HG03442 (cell line): ENCODE data around the gene ZKSCAN2.

Experiments used
- ATAC-seq: cut with Tn5 transposase; IDR thresholded peaks from one replicate; pipeline ENCODE4 v1.9.1; 2021; ENCODE audit warnings: mild to moderate bottlenecking, moderate library complexity; ENCODE audit not compliant: unreplicated experiment

The ZKSCAN2 gene

DNA sequence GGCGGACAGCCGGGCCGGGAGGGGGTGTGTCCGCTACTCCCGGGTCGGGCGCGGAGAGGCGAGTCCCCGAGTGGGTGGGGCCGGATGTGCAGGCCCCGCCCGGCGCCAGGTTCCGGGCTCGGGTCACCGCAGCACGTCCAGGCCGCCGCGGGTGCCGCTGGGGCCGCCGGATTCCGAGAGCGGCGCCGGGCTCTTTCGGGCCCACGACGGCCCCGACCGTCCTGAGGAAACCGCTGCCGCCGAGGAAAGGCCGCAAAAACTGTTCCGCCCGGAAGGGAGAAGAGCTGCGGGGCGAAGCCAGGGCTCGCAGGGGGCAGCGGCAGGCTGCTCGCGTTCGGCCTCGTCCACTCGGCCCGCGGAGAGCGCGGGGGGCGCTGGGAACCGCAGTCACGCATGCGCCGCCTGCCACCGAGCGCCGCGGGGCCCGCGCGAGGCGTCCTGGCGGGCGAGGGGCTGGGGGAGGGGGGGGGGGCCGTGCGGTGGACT is at the start of gene ZKSCAN2:
ZKSCAN2 (minus strand) TSS at position 376 of the 486 bp plus-strand sequence. CDS start 718 bp downstream, outside the sequence.
- ATAC-seq: peak; percentile 86

DNA sequence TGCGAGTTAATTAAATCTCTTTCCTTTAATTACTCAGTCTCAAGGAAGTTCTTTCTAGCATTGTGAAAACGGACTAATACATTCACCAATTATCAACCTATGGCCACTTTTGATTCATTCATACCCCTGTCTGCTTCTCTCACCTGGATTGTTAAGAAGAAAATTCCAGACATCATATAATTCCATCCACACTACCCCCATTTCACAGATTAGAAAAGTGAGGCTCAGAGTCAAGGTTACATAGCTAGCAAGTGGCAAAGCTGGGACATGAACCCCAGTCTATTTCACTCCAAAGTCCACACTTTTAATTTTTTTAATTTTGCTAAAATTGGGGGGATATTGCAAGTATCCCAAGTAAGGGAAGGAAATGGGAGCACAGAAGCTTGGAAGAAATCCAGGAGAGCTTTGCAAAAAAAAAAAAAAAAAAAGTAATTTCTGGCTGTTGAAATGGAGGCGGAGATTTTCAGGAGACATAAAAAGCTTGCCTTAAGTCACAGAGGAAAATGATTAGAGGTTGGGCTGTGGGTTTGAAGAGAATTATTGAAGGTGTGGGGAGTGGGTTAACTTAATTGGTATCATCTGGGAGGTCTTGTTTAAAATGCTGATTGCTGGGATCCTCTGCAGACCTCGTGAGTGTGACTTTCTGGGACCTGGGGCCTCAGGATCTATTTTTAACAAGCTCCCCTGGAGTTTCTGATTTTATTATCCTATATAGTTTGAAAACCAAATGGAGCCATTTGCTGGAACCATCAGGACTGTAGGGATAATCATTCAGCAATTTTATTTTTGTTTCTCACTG is 42.3 kb upstream of the ZKSCAN2 start:
- ATAC-seq: no peak

DNA sequence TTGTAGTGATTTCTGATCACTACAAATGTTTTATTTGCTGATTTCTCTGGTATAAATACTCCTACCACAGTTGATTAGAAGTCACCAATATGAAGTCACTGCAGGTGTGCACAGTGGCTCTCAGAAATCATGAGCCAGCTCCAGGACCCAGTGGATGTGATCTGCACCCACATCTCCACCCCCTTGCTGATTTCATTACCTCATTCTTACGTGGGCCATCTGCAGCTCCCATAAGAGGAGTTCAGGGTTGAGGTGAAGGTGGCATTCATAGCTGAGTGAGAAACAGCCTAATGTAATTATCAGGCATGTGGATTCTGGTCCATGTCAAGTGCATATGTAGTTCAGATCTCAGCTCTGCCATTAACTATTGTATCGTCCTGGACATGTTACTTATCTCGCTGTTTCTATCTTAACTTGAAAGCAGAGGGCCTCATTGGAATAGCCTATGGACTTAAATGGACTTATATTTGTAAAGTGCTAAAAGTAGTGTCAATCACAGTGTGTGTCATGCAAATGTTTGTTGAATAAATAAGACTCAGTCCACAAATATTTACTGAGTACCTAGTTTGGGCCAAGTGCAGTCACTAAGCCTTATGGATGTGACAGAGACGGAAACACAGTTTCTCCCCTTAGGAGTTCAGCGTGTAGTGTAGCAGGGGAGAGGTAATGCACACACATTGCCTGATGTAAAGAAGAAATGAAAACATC is 40.7 kb upstream of the ZKSCAN2 start:
- no peak for ATAC-seq

DNA sequence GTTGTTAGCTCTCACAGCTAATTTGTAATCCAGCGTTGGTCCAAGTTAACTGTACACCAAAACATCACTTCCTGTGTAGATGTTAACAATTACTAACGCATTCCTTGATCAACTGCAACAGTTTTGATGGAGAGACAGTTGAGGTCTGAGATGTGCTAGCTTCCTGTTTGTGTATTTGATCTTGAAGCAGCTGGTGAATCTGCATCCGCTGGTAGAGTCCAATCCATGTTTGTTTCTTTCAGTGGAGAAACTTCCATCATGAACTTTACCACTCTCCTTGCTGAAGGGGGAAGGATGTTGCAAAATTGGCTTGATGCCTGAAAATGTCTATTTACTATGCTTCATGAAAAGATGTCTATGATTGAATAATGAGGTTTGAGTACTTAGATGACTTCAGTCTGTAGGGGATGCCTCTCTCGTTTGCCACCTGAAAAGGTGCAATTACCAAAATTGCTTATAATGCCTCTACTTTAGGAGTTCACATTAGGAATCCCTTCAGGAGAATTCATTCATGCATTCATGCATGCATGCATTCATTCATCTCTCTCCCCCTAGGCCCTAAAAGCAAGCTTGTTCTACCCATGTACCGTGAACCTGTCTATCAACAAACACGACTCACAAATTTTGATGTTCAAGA is 39.6 kb upstream of the ZKSCAN2 start:
- no peak for ATAC-seq

DNA sequence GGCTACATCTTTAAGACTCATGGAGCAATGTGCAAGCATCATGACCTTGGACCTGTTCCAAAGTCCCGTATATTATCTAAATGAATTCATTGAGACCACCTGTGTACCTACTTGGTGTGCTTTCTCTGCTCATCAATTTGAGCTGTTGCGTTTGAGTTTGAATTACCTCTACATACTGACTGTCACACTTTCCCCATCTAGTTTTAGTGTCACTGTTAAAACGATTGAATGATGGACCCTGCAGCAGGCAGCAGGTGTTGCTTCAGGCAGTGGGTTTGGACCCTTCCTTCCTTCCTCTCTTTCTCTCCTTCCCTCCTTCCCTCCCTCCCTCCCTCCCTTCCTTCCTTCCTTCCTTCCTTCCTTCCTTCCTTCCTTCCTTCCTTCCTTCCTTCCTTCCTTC is 33.9 kb upstream of the ZKSCAN2 start:
- no peak for ATAC-seq

DNA sequence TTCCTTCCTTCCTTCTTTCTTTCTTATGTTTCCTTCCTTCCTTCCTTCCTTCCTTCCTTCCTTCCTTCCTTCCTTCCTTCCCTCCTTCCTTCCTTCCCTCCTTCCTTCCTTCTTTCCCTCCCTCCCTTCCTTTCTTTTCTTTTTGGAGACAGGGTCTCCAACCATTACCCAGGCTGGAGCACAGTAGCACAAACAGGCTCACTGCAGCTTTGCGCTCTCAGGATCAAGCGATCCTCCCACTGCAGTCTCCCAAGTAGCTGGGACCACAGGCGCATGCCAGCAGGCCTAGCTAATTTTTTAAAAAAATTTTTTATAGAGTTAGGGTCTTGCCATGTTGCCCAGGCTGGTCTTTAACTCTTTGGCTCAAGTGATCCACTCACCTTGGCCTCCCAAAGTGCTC is 31.8 kb upstream of the ZKSCAN2 start:
- no peak for ATAC-seq

DNA sequence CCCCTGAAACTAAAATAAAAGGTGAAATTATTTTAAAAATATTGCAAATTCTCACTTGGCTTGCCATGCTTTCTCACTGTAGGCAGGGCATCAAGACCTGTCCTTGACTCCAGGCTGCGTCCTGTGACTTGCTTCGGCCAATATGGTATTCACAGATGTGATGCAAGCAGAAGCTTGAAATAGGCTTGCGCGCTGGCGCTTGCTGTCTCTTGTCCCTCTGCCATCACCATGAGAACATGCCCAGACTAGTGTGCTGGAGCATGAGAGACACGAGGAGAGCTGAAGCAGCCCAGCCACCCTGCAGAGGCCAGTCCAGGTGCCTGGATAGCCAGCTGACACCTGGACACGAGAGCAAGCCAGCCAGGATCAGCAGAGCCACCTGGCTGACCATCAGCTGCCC is 21.8 kb upstream of the ZKSCAN2 start:
- no peak for ATAC-seq

DNA sequence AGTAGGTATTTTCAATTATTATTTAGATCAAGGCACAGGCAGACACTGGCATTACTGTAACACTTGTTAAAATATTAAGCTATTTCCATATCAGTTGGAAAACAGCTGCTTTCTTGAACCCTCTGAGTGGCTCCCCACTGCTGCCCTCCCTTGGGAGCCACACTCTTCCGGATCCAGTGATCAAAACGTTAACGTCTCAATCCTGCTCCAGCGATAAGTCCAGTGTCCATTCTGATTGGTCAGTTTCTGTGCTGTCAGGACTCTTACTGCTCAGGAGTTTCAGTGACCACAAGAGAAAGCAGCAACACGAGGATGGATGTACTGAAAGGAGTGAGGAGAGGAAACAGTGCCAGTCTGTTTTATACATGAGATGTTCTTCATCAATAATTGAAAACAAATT is 13.8 kb upstream of the ZKSCAN2 start:
- ATAC-seq: no peak

DNA sequence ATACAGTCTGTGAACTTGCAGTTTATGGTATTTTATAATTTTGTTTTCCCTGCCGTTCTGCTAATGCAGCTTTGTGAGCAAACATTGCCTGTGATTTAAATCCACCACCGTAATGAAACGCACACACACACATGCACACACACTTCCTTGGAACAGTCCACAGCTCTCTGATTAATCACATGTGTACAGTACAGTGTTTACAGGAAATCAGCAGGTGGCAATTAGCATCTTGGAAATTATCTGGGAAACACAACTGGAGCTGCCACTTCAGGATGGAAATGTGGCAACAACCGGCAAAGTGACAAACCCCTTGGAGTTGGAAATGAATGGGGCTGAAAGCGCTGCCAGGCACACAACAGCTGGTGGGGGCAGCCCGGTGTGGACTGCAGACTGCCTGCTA is 12.9 kb upstream of the ZKSCAN2 start:
- no peak for ATAC-seq

DNA sequence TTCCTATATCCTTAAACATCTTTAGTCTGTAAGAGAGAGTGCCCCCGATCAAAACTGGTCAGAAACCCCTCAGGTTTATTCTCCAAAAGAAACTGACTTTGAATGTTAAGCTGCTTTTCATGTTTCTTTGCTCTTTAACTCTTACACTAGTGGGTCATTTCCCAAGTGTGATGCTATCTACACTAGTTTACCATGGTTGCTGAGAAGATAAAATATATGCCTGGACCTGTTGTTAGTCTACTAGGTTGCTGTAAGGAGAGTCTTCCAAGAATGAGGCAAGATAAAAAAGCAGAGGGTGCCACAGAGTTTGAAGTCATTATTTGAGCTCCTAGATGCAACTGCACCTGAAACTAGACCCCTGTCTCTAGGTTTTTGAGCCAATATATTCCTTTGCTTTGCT is 12.2 kb upstream of the ZKSCAN2 start:
- ATAC-seq: no peak

DNA sequence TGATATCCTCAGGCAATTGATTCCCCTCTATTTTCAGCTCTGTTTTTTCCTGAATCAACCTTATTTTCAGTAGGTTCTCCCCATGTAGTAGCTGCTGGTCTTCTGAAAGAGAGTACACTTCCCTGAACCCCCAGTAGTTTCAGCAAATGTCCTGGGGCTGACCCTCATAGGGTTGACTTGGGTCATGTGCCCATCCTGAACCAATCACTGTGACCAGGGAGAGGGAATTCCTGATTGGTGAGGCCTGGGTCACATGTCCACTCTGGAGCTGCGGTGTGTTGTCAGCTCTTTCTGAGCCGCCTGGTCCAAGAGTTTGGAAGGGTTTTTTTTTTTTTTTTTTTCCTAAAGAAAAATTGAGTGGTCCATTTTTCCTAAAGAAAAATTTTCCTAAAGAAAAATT is 8.3 kb upstream of the ZKSCAN2 start:
- no peak for ATAC-seq

DNA sequence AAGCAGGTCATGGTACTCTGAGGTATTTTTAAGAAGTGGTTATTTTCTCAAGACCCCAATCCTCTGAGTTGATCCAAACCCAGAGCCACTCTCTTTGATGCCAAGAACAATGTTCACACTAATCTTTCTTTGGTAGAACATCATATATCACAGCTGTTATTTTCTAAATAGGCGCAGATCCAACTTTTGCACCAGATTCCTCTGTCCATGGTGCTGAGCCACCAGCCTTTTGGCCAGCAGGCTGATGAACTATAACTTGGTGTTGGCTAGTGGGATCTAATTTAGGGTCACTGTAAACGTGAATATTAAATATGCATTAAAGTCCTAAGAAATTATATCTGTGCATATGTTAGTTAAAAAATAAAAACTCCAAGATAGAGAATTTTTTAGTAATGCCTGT is 7.0 kb upstream of the ZKSCAN2 start:
- no peak for ATAC-seq

DNA sequence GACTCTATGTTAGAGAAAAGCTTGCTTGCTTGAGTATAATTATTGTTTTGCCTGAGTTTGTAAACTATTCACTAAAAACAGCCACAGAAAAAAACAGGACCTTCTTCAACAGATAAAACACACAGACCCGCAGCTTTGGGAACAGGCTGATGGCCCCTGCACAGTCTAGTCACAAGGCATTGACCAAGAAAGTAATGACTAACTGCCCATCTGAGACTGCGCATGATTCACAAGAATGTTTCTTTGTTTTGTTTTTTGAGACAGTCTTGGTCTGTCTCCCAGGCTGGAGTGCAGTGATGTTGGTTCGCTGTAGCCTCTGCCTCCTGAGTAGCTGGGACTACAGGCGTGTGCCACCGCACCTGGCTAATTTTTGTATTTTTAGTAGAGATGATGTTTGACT is 2.8 kb upstream of the ZKSCAN2 start:
- no peak for ATAC-seq

DNA sequence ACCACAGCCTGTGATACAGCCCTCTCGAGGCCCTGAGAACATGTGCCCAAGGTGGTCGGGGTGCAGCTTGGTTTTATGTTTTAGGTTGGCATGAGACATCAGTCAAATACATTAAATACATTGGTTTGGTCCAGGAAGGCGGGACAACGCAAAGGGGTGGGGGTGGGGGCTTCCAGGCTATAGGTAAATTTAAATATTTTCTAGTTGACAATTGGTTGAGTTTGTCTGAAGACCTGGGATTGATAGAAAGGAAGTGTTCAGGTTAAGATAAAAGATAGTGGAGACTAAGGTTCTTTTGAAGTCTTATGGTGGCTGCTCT is 1.2 kb upstream of the ZKSCAN2 start:
- no peak for ATAC-seq

DNA sequence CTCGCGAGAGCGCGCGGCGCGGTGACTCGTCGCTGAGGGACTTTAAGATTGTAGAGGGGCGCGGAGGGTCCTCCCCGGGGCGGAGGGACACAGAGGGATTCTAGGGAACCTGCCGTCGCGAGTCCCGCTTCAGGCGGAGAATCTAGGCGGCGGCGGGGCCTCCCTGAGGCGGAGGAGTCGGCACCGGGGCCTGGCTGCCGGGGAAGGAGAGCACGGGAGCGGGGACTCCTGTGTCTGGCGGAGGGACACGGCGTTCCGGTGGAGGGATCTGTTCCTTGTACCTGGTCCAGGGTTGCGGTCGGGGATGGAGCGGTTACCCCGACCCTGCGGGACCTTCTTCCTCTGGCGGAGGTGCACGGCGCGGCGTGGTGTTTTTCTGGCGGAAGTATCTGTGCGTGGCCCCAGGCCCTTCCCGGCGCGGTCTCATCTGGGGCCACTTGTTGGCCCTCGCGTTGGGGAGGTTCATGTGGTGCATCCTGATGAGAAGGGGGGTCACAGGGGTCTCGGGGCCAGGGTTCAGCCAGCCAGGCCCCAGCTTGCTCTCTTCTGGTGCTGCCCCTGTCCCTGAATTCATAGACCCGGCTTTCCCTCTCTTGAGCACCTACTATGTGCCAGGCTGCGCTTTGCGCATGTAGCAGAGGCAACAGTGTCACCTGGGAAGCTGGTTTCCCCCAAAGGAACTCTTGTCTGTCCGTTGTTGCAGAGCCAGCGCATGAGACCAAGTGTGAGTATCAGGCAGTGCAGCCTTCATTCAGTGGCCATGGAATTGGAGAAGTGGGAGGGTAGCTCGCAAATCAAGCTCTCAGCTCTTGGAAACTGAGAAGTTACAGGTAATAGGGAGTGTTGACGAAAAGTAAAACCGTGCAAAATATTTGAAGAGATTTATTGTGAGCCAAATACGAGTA is 563 bp upstream of the ZKSCAN2 start:
- peak; percentile 34 for ATAC-seq

DNA sequence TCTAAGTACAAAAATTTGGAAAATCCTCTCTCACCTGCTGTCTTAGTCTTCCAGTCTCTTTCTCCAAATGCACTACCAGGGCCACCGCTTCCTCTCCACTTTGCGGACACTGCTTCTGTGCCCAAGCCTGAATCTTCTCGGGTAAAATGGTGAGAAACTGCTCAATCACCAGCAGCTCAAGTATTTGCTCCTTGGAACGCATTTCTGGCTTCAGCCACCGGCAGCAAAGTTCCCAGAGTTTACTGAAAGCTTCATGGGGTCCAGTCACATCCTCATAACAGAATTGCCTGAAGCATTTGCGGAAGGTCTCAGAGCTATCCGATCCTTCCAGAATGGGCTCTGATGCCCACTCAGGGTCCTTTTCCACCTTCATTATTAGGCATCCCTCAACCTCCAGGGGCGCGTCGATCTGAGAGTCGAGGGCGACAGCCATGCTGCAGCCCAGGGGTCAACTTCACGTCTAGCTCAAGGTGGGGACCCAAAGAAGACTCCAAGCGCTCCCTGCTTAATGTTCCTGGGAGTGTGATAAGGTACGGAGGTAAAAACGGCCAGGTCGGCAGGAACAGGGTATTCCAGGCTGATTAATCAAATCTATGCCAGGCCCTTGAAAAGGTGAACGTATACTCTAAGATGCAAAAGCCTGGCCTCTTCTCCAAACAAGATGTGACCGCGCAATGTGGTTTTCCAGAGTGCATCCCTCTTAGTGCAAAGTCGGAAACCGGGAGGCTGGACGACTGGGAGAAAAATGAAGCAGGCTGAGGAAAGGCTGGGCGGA is 763 bp downstream of the ZKSCAN2 start:
- ATAC-seq: no peak

DNA sequence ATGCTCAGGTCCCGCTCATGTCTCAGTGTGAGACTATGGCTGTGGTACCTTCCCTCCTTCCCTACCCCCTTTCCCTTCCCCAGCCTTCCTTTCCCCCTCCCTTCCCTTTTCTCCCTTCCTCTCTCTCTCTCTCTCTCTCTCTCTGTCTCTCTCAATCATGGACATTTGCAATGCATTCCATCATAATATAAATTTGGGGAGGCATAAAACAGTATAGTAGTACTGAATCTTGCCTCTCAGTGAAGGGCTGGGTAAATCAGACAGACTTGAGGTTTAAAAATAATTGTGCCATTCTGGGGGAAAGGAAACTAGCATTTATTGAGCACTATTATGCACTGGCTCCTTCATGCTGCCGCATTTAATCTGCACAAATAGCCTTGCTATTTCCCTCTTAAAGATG is 4.3 kb downstream of the ZKSCAN2 start:
- ATAC-seq: no peak

DNA sequence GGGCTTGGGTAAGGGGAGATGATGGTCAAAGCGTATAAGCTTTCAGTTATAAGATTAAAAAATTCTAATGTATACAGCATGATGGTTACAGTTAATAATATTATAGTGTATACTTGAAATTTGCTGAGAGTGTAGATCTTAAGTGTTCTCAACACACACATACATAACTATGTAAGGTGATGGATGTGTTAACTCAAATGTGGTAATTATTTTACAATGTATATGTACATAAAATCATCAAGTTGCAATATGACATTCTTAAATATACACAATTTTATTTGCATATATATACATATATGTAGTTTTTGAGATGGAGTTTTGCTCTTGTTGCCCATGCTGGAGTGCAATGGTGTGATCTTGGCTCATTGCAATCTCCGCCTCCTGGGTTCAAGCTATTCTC is 7.2 kb downstream of the ZKSCAN2 start:
- ATAC-seq: no peak

DNA sequence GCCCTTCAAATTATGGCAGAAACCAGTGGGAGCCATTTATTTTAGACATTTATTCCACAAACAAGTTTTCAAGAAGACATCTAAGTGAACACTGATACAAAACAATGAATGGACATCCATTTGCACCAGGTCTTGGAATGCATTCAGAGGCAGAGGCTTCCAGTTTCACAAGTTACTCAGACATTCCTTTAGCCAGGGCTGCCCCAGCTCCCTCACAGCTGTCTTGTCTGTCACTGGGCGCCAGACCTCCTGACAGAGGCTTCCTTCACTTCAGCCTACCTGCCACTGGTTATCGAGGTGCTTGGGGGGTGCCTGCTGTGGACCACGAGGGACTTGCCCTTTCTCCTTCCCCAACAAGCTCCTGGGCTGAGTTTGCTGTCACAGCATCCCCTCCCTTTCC is 21.7 kb downstream of the ZKSCAN2 start:
- ATAC-seq: no peak

DNA sequence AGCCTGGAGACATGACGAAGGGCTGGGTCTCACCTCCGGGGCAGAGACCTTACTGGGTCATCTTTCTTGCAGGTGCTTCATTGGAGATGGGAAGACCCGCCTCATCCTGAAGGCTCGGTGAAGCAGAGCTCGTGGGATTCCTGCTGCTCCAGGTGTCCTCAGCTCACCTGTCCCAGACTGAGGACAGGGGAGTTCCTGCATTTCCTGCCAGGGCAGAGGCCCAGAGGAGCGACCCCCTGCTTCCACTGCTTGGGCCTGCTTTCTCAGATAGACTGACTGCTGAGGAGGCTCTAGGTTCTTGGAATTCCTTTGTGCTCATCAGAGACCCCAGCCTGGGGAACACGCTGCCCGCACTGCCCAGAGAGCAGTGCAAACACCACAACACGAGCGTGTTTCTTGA is 29.3 kb downstream of the ZKSCAN2 start:
- ATAC-seq: no peak
